Stimulated activated CD4-positive, alpha-beta T cell treated with anti-CD3 and anti-CD28 coated beads, Interleukin-15, amount 100 ng/mL, for 24 hours (primary cell): ENCODE data around the gene RANGAP1.

Experiments
- DNase-seq: peaks from one replicate; pipeline ENCODE4 v3.0.0-alpha.2; 2020

The RANGAP1 gene

GRCh38 chr22:41256254-41257253 is 29.4 kb downstream of the RANGAP1 start:
- DNase-seq, result no peak

GRCh38 chr22:41254230-41254629 is 31.8 kb downstream of the RANGAP1 start:
- DNase-seq, result no peak

DNA sequence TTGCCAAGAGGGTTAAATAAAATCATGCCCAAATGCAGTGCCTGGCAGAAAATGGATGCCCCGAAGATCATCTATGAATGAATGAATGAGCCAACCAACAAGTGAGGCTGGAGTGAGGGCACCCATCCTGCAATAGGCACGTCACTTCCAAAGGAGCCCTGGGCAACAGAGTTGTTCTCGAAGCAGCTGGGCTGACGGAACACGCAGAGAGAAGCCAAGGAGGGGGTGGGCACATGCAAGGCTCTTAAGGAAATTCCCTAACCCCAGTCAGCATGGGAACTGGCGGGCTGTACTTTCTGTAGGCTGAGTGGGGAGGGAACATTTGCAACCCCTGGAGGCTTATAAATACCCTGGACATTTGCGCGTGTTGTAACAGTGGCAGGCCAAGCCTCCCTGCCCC is 33.6 kb downstream of the RANGAP1 start:
- no peak for DNase-seq

DNA sequence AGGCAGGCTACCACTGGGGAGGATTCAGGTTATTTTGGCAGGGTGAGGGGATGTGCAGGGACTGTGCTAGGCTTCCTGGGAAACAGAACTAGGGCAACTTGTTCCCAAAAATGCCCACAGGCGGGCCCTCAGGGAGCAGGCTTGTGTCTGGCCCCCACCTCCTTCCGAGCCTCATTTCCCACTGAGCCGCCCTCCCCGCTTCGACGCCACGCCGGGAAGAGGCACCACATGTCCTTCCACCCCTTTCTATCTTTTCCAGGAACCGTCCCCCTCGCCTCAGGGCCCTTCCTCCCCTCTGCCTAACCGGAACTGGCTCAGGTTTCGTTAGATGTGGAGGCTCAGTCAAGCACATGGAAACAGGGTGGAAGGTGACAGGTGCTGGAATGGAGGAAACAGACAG is 35.9 kb downstream of the RANGAP1 start:
- DNase-seq, result no peak

DNA sequence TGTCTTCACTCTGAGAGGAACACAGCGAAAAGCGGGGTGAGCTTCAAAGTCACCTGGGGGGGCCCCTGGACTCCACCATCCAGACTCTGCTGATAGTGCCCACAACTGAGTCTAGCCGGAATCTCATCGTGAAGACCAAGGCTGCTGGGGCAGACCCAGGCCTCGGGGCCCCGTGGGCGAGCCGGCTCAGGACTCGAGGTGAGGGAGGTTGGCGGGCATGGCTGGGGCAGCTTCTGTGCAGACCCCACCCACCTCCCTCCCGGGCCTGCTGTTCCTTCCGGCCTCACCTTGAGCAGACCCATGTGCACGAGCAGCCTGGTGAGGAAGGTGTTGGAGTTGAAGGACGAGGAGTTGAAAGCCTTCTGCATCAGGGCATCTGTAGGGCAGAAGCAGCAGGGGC is 36.5 kb downstream of the RANGAP1 start:
- DNase-seq, result no peak

- DNase-seq, result no peak
Observed at GRCh38 chr22:41248758-41249157, 37.2 kb downstream of the RANGAP1 start.

DNA sequence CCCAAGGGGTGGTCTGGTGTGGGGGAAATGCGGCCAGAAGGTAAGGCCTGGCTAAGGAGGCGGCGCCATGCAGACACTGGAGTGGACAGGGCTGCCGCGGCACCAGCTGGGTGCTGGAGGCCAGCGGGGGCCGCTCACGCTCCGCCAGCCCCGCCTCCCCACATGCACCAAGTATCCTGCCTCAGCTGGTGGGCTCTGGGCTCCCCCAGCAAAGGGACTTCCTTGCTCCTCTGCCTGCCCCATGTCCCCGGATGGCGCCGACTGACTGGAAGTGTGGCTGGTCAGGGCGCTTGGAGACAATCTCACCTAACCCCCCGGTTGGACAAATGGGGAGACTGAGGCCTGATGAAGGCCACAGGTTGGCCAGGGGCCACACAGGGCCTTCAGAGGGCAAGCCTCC is 37.7 kb downstream of the RANGAP1 start:
- DNase-seq, result no peak

- DNase-seq, result no peak
Observed at GRCh38 chr22:41247703-41248102, 38.3 kb downstream of the RANGAP1 start.

GRCh38 chr22:41245917-41246499 is 40.0 kb downstream of the RANGAP1 start:
- DNase-seq, result no peak

DNA sequence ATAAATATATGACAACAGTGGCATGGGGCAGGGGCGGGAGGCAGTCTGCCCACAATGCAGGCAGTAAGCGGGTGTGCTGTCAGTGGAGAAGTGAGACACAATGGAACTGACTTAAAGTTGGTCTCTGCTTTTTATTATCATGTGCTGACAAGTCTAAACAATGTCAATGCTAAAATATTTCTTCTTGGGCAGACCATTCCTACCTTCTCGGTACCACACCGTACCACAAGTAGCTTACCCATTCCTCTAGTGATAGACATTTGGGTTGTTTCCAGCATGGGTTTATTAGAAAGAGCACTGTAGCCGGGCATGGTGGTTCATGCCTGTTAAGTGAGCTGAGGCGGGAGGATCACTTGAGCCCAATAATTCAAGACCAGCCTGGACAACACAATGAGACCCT is 42.6 kb downstream of the RANGAP1 start:
- no peak for DNase-seq

- no peak for DNase-seq
Observed at GRCh38 chr22:41242396-41243117, 43.4 kb downstream of the RANGAP1 start.

GRCh38 chr22:41241133-41241676 is 44.8 kb downstream of the RANGAP1 start:
- DNase-seq, result no peak

DNA sequence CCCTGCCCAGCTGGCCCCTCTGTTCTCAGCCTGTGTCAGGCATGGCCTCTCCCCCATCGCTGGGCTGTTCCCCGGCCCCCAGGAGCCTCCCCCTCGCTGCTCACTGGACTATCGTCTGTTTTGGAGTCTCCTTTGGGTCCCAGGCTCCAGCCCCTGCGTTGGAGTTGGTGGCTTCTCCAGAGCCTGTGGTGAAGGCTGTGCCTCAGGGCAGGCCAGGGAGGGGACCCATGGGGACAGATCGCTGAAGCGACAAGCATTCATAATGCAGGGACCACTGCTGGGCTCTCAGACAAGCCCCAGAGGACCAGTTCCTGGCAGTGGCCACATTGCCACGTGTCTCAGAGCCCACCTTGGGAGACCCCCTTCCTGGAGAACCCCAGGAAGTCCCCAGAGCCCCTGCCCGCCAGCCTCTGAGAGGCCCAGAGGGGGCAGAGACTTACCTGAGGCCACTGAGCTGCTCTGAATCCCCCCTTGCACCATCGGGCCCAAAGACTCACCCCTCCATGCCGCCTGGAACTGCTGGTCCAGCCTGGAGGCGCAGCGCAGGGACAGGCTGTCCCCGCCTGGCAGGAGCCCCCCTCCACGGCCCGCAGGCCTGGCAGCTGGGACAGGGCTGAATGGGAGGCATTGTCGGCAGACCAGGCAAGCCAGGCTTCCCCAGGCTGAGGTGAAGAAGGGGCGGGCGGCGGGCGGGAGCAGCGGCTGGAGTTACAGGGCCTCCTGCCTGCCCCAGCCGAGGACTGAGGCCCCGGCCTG is 45.4 kb downstream of the RANGAP1 start, which contains the start of gene CHADL:
TSS of gene CHADL (minus strand) at position 555 of the 756 bp plus-strand sequence. CDS start at position 505, 50 bp downstream.
- DNase-seq, result no peak

DNA sequence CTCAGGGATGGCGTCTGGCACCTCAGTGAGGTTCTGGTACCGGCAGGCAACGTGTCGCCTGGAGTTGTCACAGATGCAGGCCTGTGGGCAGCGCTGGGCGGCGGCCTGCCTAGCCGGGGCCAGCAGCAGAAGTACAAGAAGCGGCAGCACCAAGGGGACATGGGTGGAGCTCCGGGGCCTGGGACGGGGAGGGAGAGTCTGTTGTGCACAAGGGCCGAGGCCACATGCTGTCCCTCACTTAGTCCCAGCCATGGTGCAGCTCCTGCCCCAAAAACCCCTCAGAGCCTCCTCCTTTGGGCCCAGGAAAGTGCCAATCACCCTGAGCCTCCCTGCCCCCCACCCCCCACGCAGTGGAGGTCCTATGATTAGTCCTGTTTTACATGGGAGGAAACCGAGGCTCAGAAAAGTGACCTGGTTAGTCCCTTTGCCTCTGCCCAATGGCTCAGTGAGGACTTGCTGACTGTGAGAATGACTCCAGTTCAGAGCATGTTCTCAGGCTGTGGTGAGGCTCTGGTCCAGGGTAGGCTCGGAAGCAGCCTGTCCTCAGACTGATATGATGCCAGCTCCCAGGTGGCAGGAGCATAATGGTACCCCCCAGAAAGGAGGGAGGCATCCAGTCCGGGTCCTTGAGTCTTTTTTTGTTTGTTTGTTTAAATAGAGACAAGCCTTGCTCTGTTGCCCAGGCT is 46.4 kb downstream of the RANGAP1 start:
- no peak for DNase-seq

DNA sequence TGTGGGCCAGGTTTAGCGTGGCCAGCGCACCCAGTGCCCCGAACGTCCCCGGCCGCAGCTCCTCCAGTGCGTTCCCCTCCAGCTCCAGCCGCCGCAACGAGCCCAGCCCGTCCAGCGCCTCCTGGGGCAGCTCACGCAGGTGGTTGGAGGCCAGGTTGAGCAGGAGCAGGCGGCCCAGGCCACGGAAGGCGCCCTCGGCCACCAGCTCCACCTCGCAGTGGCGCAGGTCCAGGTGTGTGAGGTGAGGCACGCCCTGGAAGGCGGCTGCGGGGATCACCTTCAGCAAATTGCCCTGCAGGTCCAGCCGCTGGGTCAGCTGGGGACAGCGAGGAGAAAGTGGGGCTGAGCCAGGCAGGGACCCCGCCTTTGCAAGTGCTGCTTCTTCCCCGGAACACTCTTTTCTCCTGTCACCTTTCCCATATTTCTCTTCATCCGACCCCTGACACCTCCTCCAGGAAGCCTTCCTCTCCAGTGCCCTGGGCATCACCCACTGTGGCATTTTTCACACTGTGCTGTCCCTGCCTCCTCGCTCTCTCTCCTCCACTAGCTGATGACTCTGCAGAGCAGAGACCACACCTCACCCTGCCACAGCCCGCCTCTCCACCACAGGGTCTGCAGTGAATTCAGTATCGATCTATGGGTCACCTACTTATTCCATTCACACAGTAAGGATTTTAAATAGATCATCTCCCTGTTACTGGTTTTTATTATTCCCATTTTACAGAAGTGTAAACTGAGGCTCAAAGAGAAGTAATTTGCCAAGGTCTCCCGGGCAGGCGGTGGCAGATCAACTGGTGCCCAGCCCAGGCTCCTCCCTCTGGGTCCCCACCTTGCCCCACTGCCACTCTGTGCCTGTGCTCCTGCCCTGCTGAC is 47.2 kb downstream of the RANGAP1 start:
- no peak for DNase-seq

GRCh38 chr22:41237707-41238569 is 48.0 kb downstream of the RANGAP1 start:
- peak; percentile 88 for DNase-seq

- DNase-seq, result no peak
Observed at GRCh38 chr22:41237036-41237706, 48.8 kb downstream of the RANGAP1 start.

- DNase-seq, result no peak
Observed at GRCh38 chr22:41234815-41235695, 50.9 kb downstream of the RANGAP1 start.
